PFSK-1 (cell line): ENCODE results near the gene TBC1D16.

Experiments
- POLR2AphosphoS5 ChIP-seq: IDR thresholded peaks from 2 replicates; pipeline ENCODE4 v1.6.1; 2012; ENCODE audit warnings: low read depth, mild to moderate bottlenecking, control low read depth, low read length, moderate library complexity
- SIN3A ChIP-seq: IDR thresholded peaks from 2 replicates; pipeline ENCODE4 v1.6.1; 2012; ENCODE audit warnings: mild to moderate bottlenecking, low read length, moderate library complexity, borderline replicate concordance; ENCODE audit not compliant: insufficient read depth
- TAF1 ChIP-seq: IDR thresholded peaks from 2 replicates; pipeline ENCODE4 v1.6.1; 2012; ENCODE audit warnings: low read length, control low read depth, borderline replicate concordance; ENCODE audit not compliant: insufficient read depth
- TF ChIP-seq, protein P1 (sequence below), 2 experiments: IDR thresholded peaks; 2 replicates each; pipeline versions ENCODE4 v1.6.1 to v1.8.0; 2011 to 2012; ENCODE audit warnings: low read depth in 2 of 2, low read length in 2 of 2, control low read depth in 1 of 2, inconsistent platforms in 1 of 2, mild to moderate bottlenecking in 1 of 2, moderate library complexity in 1 of 2; ENCODE audit not compliant: insufficient read depth in 1 of 2

DNA sequence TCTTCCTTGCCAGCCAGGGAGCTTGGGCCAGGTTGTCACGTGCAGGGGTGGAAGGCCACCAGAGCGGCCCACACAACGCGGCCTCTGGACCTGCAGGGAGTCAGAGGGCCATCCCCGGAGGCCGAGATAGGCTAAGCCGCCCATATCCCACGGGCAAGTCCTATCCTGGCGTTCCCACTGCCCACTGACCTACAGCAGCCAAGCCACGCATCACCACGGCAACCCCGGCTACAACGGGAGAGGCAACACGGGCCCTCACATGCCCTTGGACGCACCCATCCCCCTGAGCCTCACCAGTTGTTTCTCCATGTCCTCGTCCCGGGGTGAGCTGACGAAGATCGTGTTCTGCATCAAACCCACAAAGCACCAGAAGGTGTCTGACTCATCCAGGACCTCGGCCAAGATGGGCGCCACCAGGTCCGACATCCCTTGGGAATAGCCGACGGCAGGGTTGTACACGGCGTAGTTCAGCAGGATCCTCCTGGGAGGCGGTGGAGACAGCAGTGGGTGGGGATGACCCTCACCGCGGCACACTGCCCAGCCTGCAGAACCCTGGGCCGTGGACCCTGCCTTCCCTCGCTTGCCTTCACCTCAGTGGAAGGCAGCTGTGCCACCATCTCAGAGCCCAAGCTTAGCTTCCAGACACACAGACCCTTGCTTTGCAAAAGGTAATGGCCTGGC lies 88.2 kb downstream of the TBC1D16 start:
- no peak for TF ChIP-seq TAF1
- no peak for TF ChIP-seq POLR2AphosphoS5
- TF ChIP-seq SIN3A, result no peak
- TF ChIP-seq, protein P1, sequence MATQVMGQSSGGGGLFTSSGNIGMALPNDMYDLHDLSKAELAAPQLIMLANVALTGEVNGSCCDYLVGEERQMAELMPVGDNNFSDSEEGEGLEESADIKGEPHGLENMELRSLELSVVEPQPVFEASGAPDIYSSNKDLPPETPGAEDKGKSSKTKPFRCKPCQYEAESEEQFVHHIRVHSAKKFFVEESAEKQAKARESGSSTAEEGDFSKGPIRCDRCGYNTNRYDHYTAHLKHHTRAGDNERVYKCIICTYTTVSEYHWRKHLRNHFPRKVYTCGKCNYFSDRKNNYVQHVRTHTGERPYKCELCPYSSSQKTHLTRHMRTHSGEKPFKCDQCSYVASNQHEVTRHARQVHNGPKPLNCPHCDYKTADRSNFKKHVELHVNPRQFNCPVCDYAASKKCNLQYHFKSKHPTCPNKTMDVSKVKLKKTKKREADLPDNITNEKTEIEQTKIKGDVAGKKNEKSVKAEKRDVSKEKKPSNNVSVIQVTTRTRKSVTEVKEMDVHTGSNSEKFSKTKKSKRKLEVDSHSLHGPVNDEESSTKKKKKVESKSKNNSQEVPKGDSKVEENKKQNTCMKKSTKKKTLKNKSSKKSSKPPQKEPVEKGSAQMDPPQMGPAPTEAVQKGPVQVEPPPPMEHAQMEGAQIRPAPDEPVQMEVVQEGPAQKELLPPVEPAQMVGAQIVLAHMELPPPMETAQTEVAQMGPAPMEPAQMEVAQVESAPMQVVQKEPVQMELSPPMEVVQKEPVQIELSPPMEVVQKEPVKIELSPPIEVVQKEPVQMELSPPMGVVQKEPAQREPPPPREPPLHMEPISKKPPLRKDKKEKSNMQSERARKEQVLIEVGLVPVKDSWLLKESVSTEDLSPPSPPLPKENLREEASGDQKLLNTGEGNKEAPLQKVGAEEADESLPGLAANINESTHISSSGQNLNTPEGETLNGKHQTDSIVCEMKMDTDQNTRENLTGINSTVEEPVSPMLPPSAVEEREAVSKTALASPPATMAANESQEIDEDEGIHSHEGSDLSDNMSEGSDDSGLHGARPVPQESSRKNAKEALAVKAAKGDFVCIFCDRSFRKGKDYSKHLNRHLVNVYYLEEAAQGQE (IDR thresholded peaks at IDR 0.05; ENCODE audit: insufficient read depth in 1 of 2, low read depth in 2 of 2, low read length in 2 of 2), result no peak
